Stimulated activated naive CD8-positive, alpha-beta T cell treated with anti-CD3 and anti-CD28 coated beads, Interleukin-15, amount 100 ng/mL, for 72 hours (primary cell): ENCODE measurements around the gene BAIAP2L1.

Experiments
- ATAC-seq: fragments of 150-1000 bp; cut with Tn5 transposase; 2 replicates; pipeline ENCODE4 v1.10.0; 2021; ENCODE audit warnings: mild to moderate bottlenecking, moderate library complexity
- DNase-seq, 2 donors: peaks; one replicate each; pipeline ENCODE4 v3.0.0; 2021 to 2022
- H3K27ac Mint-ChIP-seq, 2 donors: one replicate each; pipeline ENCODE4 v1.8.0; 2022; ENCODE audit warnings: mild to moderate bottlenecking in 2 of 2, mixed read lengths in 2 of 2, moderate library complexity in 2 of 2
- H3K27me3 Mint-ChIP-seq: one replicate; pipeline ENCODE4 v1.8.0; 2022; ENCODE audit warnings: mixed read lengths
- H3K4me1 Mint-ChIP-seq: one replicate; pipeline ENCODE4 v1.8.0; 2022; ENCODE audit warnings: mild to moderate bottlenecking, mixed read lengths
- H3K4me3 Mint-ChIP-seq, 2 donors: one replicate each; pipeline ENCODE4 v1.8.0; 2022; ENCODE audit warnings: mild to moderate bottlenecking in 2 of 2, mixed read lengths in 2 of 2, moderate library complexity in 1 of 2
- H3K9me3 Mint-ChIP-seq, 2 donors: one replicate each; pipeline ENCODE4 v1.8.0; 2022; ENCODE audit warnings: mixed read lengths in 2 of 2

Gene BAIAP2L1

GRCh38 chr7:98378210-98378819, 22.6 kb downstream of the BAIAP2L1 start:
- DNase-seq (no peak), ATAC-seq (no peak)
- H3K9me3 Mint-ChIP-seq: no peaks in the 10 kb centered on the region
- H3K27ac Mint-ChIP-seq: no peak overlapping the region
- H3K27me3 Mint-ChIP-seq: no peaks in the 10 kb centered on the region
- H3K4me1 Mint-ChIP-seq: no peaks in the 10 kb centered on the region
- no peak overlapping the region for H3K4me3 Mint-ChIP-seq

DNA sequence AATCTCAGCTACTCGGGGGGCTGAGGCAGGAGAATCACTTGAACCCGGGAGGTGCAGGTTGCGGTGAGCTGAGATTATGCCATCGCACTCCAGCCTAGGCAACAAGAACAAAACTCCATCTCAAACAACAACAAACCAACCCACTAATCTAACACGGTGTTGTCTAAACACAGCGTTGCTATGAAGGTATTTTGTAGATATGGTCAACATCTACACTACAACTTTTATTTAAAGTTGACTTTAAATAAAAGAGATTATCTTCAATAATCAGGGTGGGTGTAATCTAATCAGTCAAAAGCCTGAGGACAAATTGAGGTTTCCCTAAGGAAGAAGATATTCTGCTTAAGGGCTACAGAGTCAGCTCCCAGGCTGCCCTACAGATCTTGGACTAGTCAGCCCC, 24.2 kb downstream of the BAIAP2L1 start:
- Mint-ChIP-seq H3K4me1 (no peaks in the 10 kb centered on the region), H3K4me3 (no peak overlapping the region), H3K9me3 (no peaks in the 10 kb centered on the region), H3K27ac (no peak overlapping the region), H3K27me3 (no peaks in the 10 kb centered on the region)
- DNase-seq (no peak), ATAC-seq (no peak)

DNA sequence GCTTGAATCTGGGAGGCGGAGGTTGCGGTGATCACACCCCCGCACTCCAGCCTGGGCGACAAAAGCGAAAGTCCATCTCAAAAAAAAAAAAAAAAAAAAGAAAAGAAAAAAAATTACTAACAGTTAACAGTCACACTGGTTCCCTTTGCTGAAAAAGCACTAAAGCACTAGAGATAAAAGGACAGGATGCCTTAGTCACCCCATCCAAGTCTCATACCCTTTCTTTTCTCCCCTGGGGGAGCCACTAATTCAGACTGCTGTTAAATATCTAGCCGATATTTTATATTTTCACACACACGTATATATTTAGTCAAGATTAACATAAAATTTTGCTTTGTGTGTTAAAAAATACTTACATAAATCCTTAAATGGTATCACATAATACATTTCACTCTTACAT, 25.2 kb downstream of the BAIAP2L1 start:
- no peak overlapping the region for H3K4me3 Mint-ChIP-seq
- no peaks in the 10 kb centered on the region for H3K27me3 Mint-ChIP-seq
- no peaks in the 10 kb centered on the region for H3K4me1 Mint-ChIP-seq
- ATAC-seq (no peak), DNase-seq (no peak)
- H3K27ac Mint-ChIP-seq: no peak overlapping the region
- no peaks in the 10 kb centered on the region for H3K9me3 Mint-ChIP-seq

DNA sequence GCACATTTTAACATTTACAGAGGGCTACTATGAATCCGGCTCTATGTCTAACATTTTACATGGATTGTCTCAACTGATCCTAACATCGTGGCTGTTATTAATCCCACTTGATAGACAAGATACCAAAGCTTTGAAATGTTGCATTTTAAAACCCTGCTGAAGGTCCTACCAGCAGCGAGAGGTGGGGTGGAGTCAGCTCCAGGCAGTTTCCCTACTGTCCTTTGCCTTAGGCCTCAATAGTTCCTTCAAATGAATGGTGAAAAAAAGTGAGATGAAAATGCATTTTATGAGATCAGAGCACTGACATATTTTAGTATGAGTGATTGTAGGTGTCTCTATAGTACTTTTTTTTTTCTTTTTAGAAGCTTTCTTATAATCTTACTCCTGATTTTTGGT, 26.6 kb downstream of the BAIAP2L1 start:
- Mint-ChIP-seq H3K27me3 (no peaks in the 10 kb centered on the region), H3K9me3 (no peaks in the 10 kb centered on the region), H3K4me1 (no peaks in the 10 kb centered on the region), H3K27ac (no peak overlapping the region), H3K4me3 (no peak overlapping the region)
- DNase-seq: no peak
- no peak for ATAC-seq

DNA sequence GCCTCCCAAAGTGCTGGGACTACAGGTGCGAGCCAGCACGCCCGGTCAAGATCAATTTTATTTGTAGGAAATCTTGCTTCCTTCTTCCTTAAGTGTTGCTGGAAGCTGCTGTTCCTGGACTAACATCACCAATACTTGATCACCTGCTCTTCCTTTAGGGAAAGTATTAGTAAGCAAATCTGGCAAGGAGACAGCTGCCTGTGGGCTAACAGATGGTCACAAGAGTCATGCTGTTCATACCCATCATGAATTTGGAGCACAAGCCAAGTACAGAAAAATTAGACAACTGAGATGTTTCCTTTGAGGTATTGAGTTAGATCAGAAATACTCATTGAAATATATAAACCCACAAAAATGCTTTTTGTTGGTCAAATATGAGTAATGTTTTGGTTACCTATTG, 27.9 kb downstream of the BAIAP2L1 start:
- Mint-ChIP-seq H3K4me1 (no peaks in the 10 kb centered on the region), H3K27ac (no peak overlapping the region), H3K9me3 (no peaks in the 10 kb centered on the region)

DNA sequence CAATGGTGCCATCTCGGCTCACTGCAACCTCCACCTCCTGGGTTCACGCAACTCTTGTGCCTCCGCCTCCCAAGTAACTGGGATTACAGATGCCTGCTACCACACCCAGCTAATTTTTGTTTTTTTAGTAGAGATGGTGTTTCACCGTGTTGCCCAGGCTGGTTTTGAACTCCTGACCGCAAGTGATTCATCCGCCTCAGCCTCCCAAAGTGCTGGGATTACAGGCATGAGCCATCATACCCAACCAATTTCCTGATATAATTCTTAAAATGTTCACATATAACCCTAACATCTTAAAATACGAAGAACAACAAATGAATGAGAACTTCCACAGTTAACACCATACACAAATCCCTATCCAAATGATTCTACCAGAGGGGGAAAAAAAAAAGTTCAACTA, 31.2 kb downstream of the BAIAP2L1 start:
- no peak overlapping the region for H3K27ac Mint-ChIP-seq
- ATAC-seq (no peak), DNase-seq (no peak)
- no peaks in the 10 kb centered on the region for H3K4me1 Mint-ChIP-seq
- H3K9me3 Mint-ChIP-seq: no peaks in the 10 kb centered on the region
- H3K27me3 Mint-ChIP-seq: no peaks in the 10 kb centered on the region
- no peak overlapping the region for H3K4me3 Mint-ChIP-seq

More for the DNA sequence above, 27.9 kb downstream of the BAIAP2L1 start:
- DNase-seq: no peak
- H3K27me3 Mint-ChIP-seq: no peaks in the 10 kb centered on the region
- no peak overlapping the region for H3K4me3 Mint-ChIP-seq
- no peak for ATAC-seq

GRCh38 chr7:98368716-98369115, 32.2 kb downstream of the BAIAP2L1 start:
- Mint-ChIP-seq H3K27ac (no peak overlapping the region), H3K4me1 (no peaks in the 10 kb centered on the region), H3K27me3 (no peaks in the 10 kb centered on the region), H3K9me3 (no peaks in the 10 kb centered on the region), H3K4me3 (no peak overlapping the region)
- ATAC-seq (no peak), DNase-seq (no peak)

DNA sequence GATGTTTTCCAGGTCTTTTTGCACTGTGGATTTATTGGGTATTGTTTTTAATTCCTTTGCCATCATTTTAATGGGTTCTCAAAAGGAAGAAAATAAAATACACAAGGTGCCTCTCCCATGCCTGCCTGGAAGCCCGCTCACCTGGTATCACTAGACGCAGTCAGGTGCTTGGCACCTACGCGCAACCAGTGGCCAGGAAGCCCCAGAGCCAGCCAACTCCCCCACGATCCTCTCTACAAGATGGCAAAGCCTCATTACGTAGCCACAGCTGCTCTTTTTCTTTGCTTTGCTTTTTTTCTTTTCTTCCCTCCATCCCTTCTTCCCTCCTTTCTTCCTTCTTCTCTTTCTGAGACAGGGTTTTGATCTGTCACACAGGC, 34.3 kb downstream of the BAIAP2L1 start:
- Mint-ChIP-seq H3K27ac (no peak overlapping the region), H3K9me3 (no peaks in the 10 kb centered on the region), H3K4me3 (no peak overlapping the region), H3K27me3 (no peaks in the 10 kb centered on the region), H3K4me1 (no peaks in the 10 kb centered on the region)
- ATAC-seq (no peak), DNase-seq (no peak)

- Mint-ChIP-seq H3K9me3 (no peaks in the 10 kb centered on the region), H3K27me3 (no peaks in the 10 kb centered on the region), H3K4me3 (no peak overlapping the region), H3K4me1 (no peaks in the 10 kb centered on the region), H3K27ac (no peak overlapping the region)
- no peak for DNase-seq
- ATAC-seq: no peak
These were observed 34.9 kb downstream of the BAIAP2L1 start for GRCh38 chr7:98365863-98366561.

GRCh38 chr7:98364220-98364619, 36.7 kb downstream of the BAIAP2L1 start:
- Mint-ChIP-seq H3K27me3 (no peaks in the 10 kb centered on the region), H3K4me3 (no peak overlapping the region), H3K9me3 (no peaks in the 10 kb centered on the region), H3K4me1 (no peaks in the 10 kb centered on the region), H3K27ac (no peak overlapping the region)
- ATAC-seq: no peak
- no peak for DNase-seq

DNA sequence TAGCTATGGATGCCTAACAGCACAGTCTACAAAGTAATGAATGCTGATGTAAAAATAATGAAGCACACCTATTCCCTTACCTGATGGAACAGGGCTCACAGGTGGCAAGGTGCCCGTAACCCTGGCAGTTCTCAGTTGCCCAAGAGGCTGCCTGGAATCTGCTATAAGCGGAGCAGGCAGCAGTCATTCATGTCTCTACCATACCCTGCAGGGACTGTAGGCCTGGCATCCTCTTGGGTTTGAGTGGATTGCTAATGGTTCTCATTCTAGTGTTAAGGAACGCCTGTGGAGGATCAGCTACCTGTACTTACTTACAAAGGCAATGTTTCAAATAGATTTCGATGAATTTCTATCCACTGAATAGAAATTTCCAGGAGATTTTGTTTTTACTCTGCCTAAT, 38.4 kb downstream of the BAIAP2L1 start:
- no peaks in the 10 kb centered on the region for H3K9me3 Mint-ChIP-seq
- no peaks in the 10 kb centered on the region for H3K4me1 Mint-ChIP-seq
- DNase-seq (no peak), ATAC-seq (no peak)
- H3K27ac Mint-ChIP-seq: no peak overlapping the region
- no peaks in the 10 kb centered on the region for H3K27me3 Mint-ChIP-seq
- no peak overlapping the region for H3K4me3 Mint-ChIP-seq

DNA sequence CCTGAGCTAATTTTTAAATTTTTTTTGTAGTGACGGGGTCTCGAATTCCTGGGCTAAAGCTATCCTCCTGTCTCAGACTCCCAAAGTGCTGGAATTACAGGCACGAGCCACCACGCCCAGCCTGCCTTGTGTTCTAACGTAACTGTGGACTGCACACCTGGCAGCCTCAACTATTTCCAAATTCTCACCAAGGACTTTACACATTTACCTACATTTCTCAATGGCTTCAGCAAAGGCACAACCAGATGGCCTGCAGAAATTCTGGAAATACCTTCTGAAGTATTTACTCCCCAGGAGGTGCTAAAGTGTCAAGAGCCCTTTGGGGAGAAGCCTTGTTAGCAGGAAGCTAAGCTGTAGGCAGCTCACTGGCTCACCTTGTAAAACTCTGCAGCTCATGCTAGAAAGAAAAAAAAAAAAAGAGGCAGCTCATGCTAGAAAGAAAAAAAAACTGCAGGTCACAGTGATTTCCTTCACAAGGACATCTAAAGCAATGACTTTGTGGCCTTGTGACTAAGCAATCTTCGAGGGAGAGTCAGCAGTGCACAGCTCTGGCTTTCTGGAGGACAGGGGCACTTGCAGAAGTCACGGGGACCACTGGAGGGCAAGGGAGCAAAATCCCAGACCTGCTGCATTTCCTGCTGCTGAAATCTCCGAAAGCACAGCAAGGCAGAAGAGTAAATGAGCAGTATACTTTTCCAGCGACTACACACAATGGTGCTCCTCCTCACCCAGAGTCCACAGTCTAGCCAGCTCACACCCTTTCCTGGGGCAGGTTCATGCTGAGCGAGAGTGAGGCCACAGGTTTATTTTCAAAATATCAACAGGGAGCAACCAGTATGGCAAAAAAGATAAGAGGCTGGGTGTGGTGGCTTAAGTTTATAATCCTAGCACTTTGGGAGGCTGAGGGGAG, 40.4 kb downstream of the BAIAP2L1 start:
- Mint-ChIP-seq H3K4me3 (no peak overlapping the region), H3K9me3 (no peaks in the 10 kb centered on the region), H3K27ac (no peak overlapping the region), H3K4me1 (no peaks in the 10 kb centered on the region), H3K27me3 (no peaks in the 10 kb centered on the region)
- DNase-seq (no peak), ATAC-seq (no peak)

- Mint-ChIP-seq H3K27me3 (no peaks in the 10 kb centered on the region), H3K4me1 (no peaks in the 10 kb centered on the region), H3K27ac (no peak overlapping the region), H3K9me3 (no peaks in the 10 kb centered on the region), H3K4me3 (no peak overlapping the region)
- ATAC-seq (no peak), DNase-seq (no peak)
These were observed 41.5 kb downstream of the BAIAP2L1 start for GRCh38 chr7:98359395-98359794.

DNA sequence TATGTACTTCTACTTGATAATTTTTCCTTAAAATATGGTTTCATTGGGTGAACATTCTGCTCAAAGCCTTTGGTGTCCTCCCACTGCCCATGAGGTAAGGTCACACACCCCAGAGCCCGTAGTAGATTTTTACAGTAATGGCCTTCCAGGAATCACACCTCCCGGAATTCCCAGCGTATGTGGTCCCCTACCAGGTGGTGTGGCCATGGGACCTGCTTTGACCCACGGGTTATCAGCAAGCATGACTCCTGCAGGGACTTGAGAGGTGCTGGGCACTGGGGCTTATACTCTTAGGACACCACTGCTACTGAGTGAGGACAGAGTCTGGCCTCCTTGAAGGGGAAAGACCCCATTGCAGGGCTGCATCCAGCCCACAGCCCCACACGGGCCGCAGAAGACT, 42.2 kb downstream of the BAIAP2L1 start:
- Mint-ChIP-seq H3K27me3 (no peaks in the 10 kb centered on the region), H3K4me3 (no peak overlapping the region), H3K4me1 (no peaks in the 10 kb centered on the region), H3K9me3 (no peaks in the 10 kb centered on the region), H3K27ac (no peak overlapping the region)
- no peak for ATAC-seq
- DNase-seq: no peak

DNA sequence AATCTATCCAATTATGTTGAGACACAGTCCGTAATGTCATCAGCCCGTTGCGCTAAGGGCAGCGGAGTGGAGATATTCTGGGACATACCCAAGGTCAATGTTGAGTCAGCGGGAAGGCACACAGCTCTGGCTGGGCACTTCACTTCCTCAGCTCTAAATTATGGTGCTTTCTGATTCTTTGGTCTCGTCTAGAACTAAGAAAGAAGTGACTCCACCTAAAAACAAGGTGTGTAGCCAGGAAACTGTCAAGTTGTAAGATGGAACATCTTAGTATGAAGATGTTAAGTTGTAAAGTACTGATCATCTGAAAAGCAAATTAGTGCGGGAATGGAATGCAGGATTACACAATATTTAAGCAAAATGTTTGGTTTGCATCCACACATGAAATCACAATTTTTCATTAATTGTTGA, 43.1 kb downstream of the BAIAP2L1 start:
- H3K27me3 Mint-ChIP-seq: no peaks in the 10 kb centered on the region

DNA sequence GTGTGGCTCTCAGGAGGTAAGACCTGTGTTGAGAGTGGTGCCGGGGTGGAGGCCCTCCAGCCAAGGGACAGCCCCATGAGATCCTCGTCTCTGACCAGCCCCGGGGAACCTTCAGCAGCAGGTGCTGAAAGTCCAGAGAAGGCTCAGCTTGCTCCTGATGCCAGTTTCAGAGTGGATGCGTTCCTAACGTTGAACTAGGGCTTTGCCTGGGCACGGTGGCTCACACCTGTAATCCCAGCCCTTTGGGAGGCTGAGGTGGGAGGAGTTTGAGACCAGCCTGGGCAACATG, 45.7 kb downstream of the BAIAP2L1 start:
- Mint-ChIP-seq H3K4me1 (no peaks in the 10 kb centered on the region), H3K9me3 (no peaks in the 10 kb centered on the region), H3K4me3 (no peak overlapping the region), H3K27me3 (no peaks in the 10 kb centered on the region), H3K27ac (no peak overlapping the region)
- ATAC-seq: no peak
- DNase-seq: no peak

More for the DNA sequence above, 43.1 kb downstream of the BAIAP2L1 start:
- Mint-ChIP-seq H3K4me1 (no peaks in the 10 kb centered on the region), H3K27ac (no peak overlapping the region), H3K4me3 (no peak overlapping the region), H3K9me3 (no peaks in the 10 kb centered on the region)
- DNase-seq: no peak
- no peak for ATAC-seq
